HG03521 (cell line): ENCODE data around the gene PKN3.

ENCODE experiments used
- ATAC-seq: cut with Tn5 transposase; IDR thresholded peaks from one replicate; pipeline ENCODE4 v1.9.1; 2021; ENCODE audit warnings: mild to moderate bottlenecking, moderate library complexity; ENCODE audit not compliant: unreplicated experiment

PKN3 gene

GRCh38 chr9:128733256-128733655 lies 31.0 kb downstream of the PKN3 start:
- ATAC-seq, result no peak

GRCh38 chr9:128735373-128735772 lies 33.1 kb downstream of the PKN3 start:
- ATAC-seq, result no peak

GRCh38 chr9:128742401-128742800 lies 40.1 kb downstream of the PKN3 start:
- no peak for ATAC-seq

- no peak for ATAC-seq
Measured at GRCh38 chr9:128743421-128743820, 41.1 kb downstream of the PKN3 start.

- ATAC-seq, result no peak
Measured at GRCh38 chr9:128747241-128747640, 44.9 kb downstream of the PKN3 start.

- ATAC-seq, result no peak
Measured at GRCh38 chr9:128750926-128751595, 48.8 kb downstream of the PKN3 start.

GRCh38 chr9:128753627-128754026 lies 51.3 kb downstream of the PKN3 start:
- no peak for ATAC-seq

- ATAC-seq, result no peak
Measured at GRCh38 chr9:128757602-128758001, 55.3 kb downstream of the PKN3 start.

GRCh38 chr9:128762671-128763449 lies 60.6 kb downstream of the PKN3 start:
- no peak for ATAC-seq

GRCh38 chr9:128764361-128764760 lies 62.1 kb downstream of the PKN3 start:
- no peak for ATAC-seq

- no peak for ATAC-seq
Measured at GRCh38 chr9:128765499-128765898, 63.2 kb downstream of the PKN3 start.

GRCh38 chr9:128768606-128769005 lies 66.3 kb downstream of the PKN3 start:
- no peak for ATAC-seq
